Astrocyte (in vitro differentiated cells and primary cell): ENCODE results near the gene SLCO2A1. TPM values are rescaled to one million over a fixed set of nuclear protein-coding genes. Genes with fewer than 3 reads are reported as not detected.

Experiments used
- DNase-seq: peaks from one replicate; pipeline ENCODE4 v3.0.0-alpha.2; 2010; ENCODE audit warnings: low read depth
- FAIRE-seq: peaks from 2 replicates; lab custom pipeline; 2011; peaks lifted over from hg19 to GRCh38; lab: Jason Lieb, UNC
- H2AFZ ChIP-seq: 2 replicates; pipeline ENCODE4 v1.6.0; 2012; ENCODE audit warnings: low read depth, low read length, inconsistent platforms
- H3K27ac ChIP-seq: 2 replicates; pipeline ENCODE4 v1.5.1; 2011; ENCODE audit warnings: low read depth, low read length, inconsistent platforms
- H3K27me3 ChIP-seq: 2 replicates; pipeline ENCODE4 v1.6.0; 2011; ENCODE audit warnings: low read length, inconsistent platforms; ENCODE audit not compliant: insufficient read depth
- H3K36me3 ChIP-seq: 2 replicates; pipeline ENCODE4 v1.5.1; 2011; ENCODE audit warnings: low read length, inconsistent platforms; ENCODE audit not compliant: insufficient read depth
- H3K4me1 ChIP-seq: 2 replicates; pipeline ENCODE4 v1.5.1; 2011; ENCODE audit warnings: low read length, inconsistent platforms; ENCODE audit not compliant: insufficient read depth
- H3K4me2 ChIP-seq: 2 replicates; pipeline ENCODE4 v1.6.0; 2012; ENCODE audit warnings: low read length, inconsistent platforms
- H3K4me3 ChIP-seq: 2 replicates; pipeline ENCODE4 v1.5.1; 2011; ENCODE audit warnings: low read depth, mild to moderate bottlenecking, low read length, inconsistent platforms; ENCODE audit not compliant: insufficient read depth
- H3K79me2 ChIP-seq: 2 replicates; pipeline ENCODE4 v1.6.0; 2012; ENCODE audit warnings: mild to moderate bottlenecking, low read length, inconsistent platforms; ENCODE audit not compliant: insufficient read depth
- H3K9ac ChIP-seq: 2 replicates; pipeline ENCODE4 v1.6.0; 2012; ENCODE audit warnings: mild to moderate bottlenecking, low read length, inconsistent platforms
- H3K9me3 ChIP-seq: 2 replicates; pipeline ENCODE4 v1.5.1; 2012; ENCODE audit warnings: low read depth, mild to moderate bottlenecking, low read length, inconsistent platforms; ENCODE audit not compliant: insufficient read depth
- H4K20me1 ChIP-seq: 2 replicates; pipeline ENCODE4 v1.6.0; 2012; ENCODE audit warnings: low read length, inconsistent platforms; ENCODE audit not compliant: insufficient read depth
- H3K27ac Mint-ChIP-seq: one replicate; pipeline ENCODE4 v1.8.0; 2021; ENCODE audit warnings: mild to moderate bottlenecking, mixed read lengths; ENCODE audit not compliant: unreplicated experiment
- H3K27me3 Mint-ChIP-seq: one replicate; pipeline ENCODE4 v1.8.0; 2021; ENCODE audit warnings: low read depth, mixed read lengths; ENCODE audit not compliant: unreplicated experiment
- H3K36me3 Mint-ChIP-seq: one replicate; pipeline ENCODE4 v1.8.0; 2021; ENCODE audit warnings: low read depth, mixed read lengths; ENCODE audit not compliant: unreplicated experiment
- H3K4me1 Mint-ChIP-seq: one replicate; pipeline ENCODE4 v1.8.0; 2021; ENCODE audit warnings: low read depth, mixed read lengths; ENCODE audit not compliant: unreplicated experiment
- H3K4me3 Mint-ChIP-seq: one replicate; pipeline ENCODE4 v1.8.0; 2021; ENCODE audit warnings: mild to moderate bottlenecking, moderate library complexity, mixed read lengths; ENCODE audit not compliant: unreplicated experiment
- H3K9me3 Mint-ChIP-seq: one replicate; pipeline ENCODE4 v1.8.0; 2021; ENCODE audit warnings: mild to moderate bottlenecking, mixed read lengths; ENCODE audit not compliant: unreplicated experiment
- CTCF ChIP-seq: IDR thresholded peaks from 2 replicates; pipeline ENCODE4 v1.5.1; 2011; ENCODE audit warnings: low read depth, mild to moderate bottlenecking, inconsistent platforms, low read length, moderate library complexity; ENCODE audit not compliant: insufficient read depth
- EZH2 ChIP-seq: IDR thresholded peaks from 2 replicates; pipeline ENCODE4 v1.6.1; 2012; ENCODE audit warnings: mild to moderate bottlenecking, low read length, inconsistent platforms; ENCODE audit not compliant: insufficient read depth
- total RNA-seq: library from RNA; stranded (reverse); gene quantifications from 2 replicates; pipeline ENCODE4 v1.2.1, GENCODE V29; 2021

The SLCO2A1 gene
- total RNA-seq, 1 donor from 2014 or later = 2.1 TPM

GRCh38 chr3:133995264-133995663 is 34.5 kb downstream of the SLCO2A1 start:
- no peak for FAIRE-seq
- no peak overlapping the region for H3K4me3 Mint-ChIP-seq
- TF ChIP-seq CTCF (no peak), EZH2 (no peak)

GRCh38 chr3:133994166-133994890 is 35.4 kb downstream of the SLCO2A1 start:
- Mint-ChIP-seq H3K36me3 (no peaks in the 10 kb centered on the region), H3K4me3 (no peak overlapping the region), H3K9me3 (peaks cover 13% of the 10 kb centered on the region), H3K27ac (no peak overlapping the region), H3K27me3 (peaks cover 54% of the 10 kb centered on the region), H3K4me1 (peaks cover 3% of the 10 kb centered on the region)
- Histone ChIP-seq H3K9ac (no peak overlapping the region), H3K27me3 (peaks cover 8% of the 10 kb centered on the region), H3K9me3 (no peaks in the 10 kb centered on the region), H3K27ac (no peak overlapping the region), H3K79me2 (no peaks in the 10 kb centered on the region), H3K4me2 (no peak overlapping the region), H3K36me3 (no peaks in the 10 kb centered on the region), H2AFZ (no peak overlapping the region), H4K20me1 (no peaks in the 10 kb centered on the region), H3K4me1 (peaks cover 3% of the 10 kb centered on the region), H3K4me3 (no peak overlapping the region)
- TF ChIP-seq EZH2 (no peak), CTCF (no peak)
- FAIRE-seq = no peak
- no peak for DNase-seq

More at GRCh38 chr3:133995264-133995663, 34.5 kb downstream of the SLCO2A1 start:
- Histone ChIP-seq H3K4me1 (peaks cover 3% of the 10 kb centered on the region), H4K20me1 (no peaks in the 10 kb centered on the region), H3K9me3 (no peaks in the 10 kb centered on the region), H3K36me3 (no peaks in the 10 kb centered on the region), H2AFZ (no peak overlapping the region), H3K79me2 (no peaks in the 10 kb centered on the region), H3K9ac (no peak overlapping the region), H3K27me3 (peaks cover 8% of the 10 kb centered on the region), H3K4me2 (no peak overlapping the region), H3K4me3 (no peak overlapping the region), H3K27ac (no peak overlapping the region)
- no peak for DNase-seq
- peaks cover 58% of the 10 kb centered on the region for H3K27me3 Mint-ChIP-seq
- no peak overlapping the region for H3K27ac Mint-ChIP-seq
- H3K9me3 Mint-ChIP-seq = peaks cover 13% of the 10 kb centered on the region
- H3K4me1 Mint-ChIP-seq = peaks cover 3% of the 10 kb centered on the region
- no peaks in the 10 kb centered on the region for H3K36me3 Mint-ChIP-seq

- peaks cover 44% of the 10 kb centered on the region for H3K27me3 Mint-ChIP-seq
- peaks cover 8% of the 10 kb centered on the region for H3K27me3 ChIP-seq
- no peak overlapping the region for H3K4me3 Mint-ChIP-seq
- no peak overlapping the region for H3K27ac ChIP-seq
- DNase-seq = no peak
- no peaks in the 10 kb centered on the region for H4K20me1 ChIP-seq
- no peak overlapping the region for H3K4me2 ChIP-seq
- no peak overlapping the region for H3K27ac Mint-ChIP-seq
- no peak overlapping the region for H3K4me3 ChIP-seq
- no peaks in the 10 kb centered on the region for H3K36me3 Mint-ChIP-seq
- peaks cover 7% of the 10 kb centered on the region for H3K4me1 Mint-ChIP-seq
- no peak overlapping the region for H2AFZ ChIP-seq
- H3K79me2 ChIP-seq = no peaks in the 10 kb centered on the region
- H3K36me3 ChIP-seq = no peaks in the 10 kb centered on the region
- FAIRE-seq = no peak
- H3K9me3 Mint-ChIP-seq = peaks cover 4% of the 10 kb centered on the region
- H3K9me3 ChIP-seq = no peaks in the 10 kb centered on the region
- peaks cover 3% of the 10 kb centered on the region for H3K4me1 ChIP-seq
- no peak overlapping the region for H3K9ac ChIP-seq
- TF ChIP-seq EZH2 = no peak
Observed at GRCh38 chr3:133992951-133993620, 36.6 kb downstream of the SLCO2A1 start.
